ENCODE measurements around the gene TP53. TPM values are rescaled to one million over a fixed set of nuclear protein-coding genes. Genes with fewer than 3 reads are reported as not detected.

The TP53 gene
- polyA plus RNA-seq, 2 of the 4 experiments (the other 2 are of a cell fraction) = 59.4 to 65.9 TPM

- POLR2A ChIA-PET = no interaction called here
- H3K4me3 ChIP-seq = no peak overlapping the region
- ATAC-seq (no peak), FAIRE-seq (no peak), DNase-seq (ENCODE audit: low read depth in 1 of 2, low spot score in 1 of 2) (no peak)
- TF ChIP-seq CTCF (IDR thresholded peaks at IDR 0.05) (no peak), HDAC2 (IDR thresholded peaks at IDR 0.05) (no peak), ZC3H11A (IDR thresholded peaks at IDR 0.05) (no peak), EP300 (IDR thresholded peaks at IDR 0.05) (no peak), FOSL2 (IDR thresholded peaks at IDR 0.05) (no peak), FOSL2 (CRISPR knock-in tag; IDR thresholded peaks at IDR 0.05) (no peak), MAFK (IDR thresholded peaks at IDR 0.05; ENCODE audit: partially characterized antibody) (no peak), NFE2L2 (conservative IDR thresholded peaks at IDR 0.05; ENCODE audit: low read length) (no peak), CHD2 (IDR thresholded peaks at IDR 0.05; ENCODE audit: low read length, partially characterized antibody) (no peak), SREBF2 (IDR thresholded peaks at IDR 0.05) (no peak), NPAS2 (CRISPR knock-in tag; IDR thresholded peaks at IDR 0.05; ENCODE audit: borderline replicate concordance) (no peak), CBX2 (IDR thresholded peaks at IDR 0.05; ENCODE audit: borderline replicate concordance, low read depth) (no peak), PHF8 (IDR thresholded peaks at IDR 0.05; ENCODE audit: borderline replicate concordance, low read depth) (no peak), HEYL (CRISPR knock-in tag; IDR thresholded peaks at IDR 0.05) (no peak), MYC (IDR thresholded peaks at IDR 0.05; ENCODE audit: borderline replicate concordance, low read length) (no peak), E2F6 (IDR thresholded peaks at IDR 0.05; ENCODE audit: borderline replicate concordance, low read depth) (no peak), EHF (CRISPR knock-in tag; IDR thresholded peaks at IDR 0.05) (no peak)
- TF ChIP-seq, protein P1, sequence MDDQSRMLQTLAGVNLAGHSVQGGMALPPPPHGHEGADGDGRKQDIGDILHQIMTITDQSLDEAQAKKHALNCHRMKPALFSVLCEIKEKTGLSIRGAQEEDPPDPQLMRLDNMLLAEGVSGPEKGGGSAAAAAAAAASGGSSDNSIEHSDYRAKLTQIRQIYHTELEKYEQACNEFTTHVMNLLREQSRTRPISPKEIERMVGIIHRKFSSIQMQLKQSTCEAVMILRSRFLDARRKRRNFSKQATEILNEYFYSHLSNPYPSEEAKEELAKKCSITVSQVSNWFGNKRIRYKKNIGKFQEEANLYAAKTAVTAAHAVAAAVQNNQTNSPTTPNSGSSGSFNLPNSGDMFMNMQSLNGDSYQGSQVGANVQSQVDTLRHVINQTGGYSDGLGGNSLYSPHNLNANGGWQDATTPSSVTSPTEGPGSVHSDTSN (IDR thresholded peaks at IDR 0.05) = no peak
- TF ChIP-seq, protein P2, sequence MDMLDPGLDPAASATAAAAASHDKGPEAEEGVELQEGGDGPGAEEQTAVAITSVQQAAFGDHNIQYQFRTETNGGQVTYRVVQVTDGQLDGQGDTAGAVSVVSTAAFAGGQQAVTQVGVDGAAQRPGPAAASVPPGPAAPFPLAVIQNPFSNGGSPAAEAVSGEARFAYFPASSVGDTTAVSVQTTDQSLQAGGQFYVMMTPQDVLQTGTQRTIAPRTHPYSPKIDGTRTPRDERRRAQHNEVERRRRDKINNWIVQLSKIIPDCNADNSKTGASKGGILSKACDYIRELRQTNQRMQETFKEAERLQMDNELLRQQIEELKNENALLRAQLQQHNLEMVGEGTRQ (IDR thresholded peaks at IDR 0.05) = no peak
- no peak overlapping the region for H3K4me2 ChIP-seq
- 68% methylated on average over 4 of the region's 4 CpGs for whole genome bisulfite sequencing (ENCODE audit: missing lambda C conversion rate)
- H3K4me1 ChIP-seq = peaks cover 16% of the 10 kb centered on the region; the same call in 1 of the 3 replicates
- no peak overlapping the region for H3K27ac ChIP-seq
- no peaks in the 10 kb centered on the region for H3K9me3 ChIP-seq
- CTCF ChIA-PET = interaction anchor here (0.6 to 8.0 kb wide), 7 partner anchors 9 to 115 kb away, joined by 3 to 80 read pairs (median 4); partner anchors contain the start of genes SAT2 and TP53
Measured at GRCh38 chr17:7647018-7647417, 40.3 kb downstream of the TP53 start.

- Histone ChIP-seq H3K4me2 (no peak overlapping the region), H3K9me3 (no peaks in the 10 kb centered on the region), H3K4me3 (no peak overlapping the region), H3K27ac (no peak overlapping the region), H3K4me1 (peaks cover 13% of the 10 kb centered on the region; the same call in 1 of the 3 replicates)
- POLR2A ChIA-PET = no interaction called here
- ATAC-seq = no peak
- DNase-seq (ENCODE audit: low read depth in 1 of 2, low spot score in 1 of 2) = no peak
- TF ChIP-seq NPAS2 (CRISPR knock-in tag; IDR thresholded peaks at IDR 0.05; ENCODE audit: borderline replicate concordance) = no peak
- FAIRE-seq = no peak
- WGBS (ENCODE audit: missing lambda C conversion rate) = 64% methylated on average over 8 of the region's 9 CpGs
- CTCF ChIA-PET = interaction anchor here (0.6 to 8.0 kb wide), 10 partner anchors 9 to 245 kb away, joined by 3 to 80 read pairs (median 4); partner anchors contain the start of genes SAT2 and TP53
Measured at GRCh38 chr17:7646457-7646856, 40.8 kb downstream of the TP53 start.

- Histone ChIP-seq H3K4me2 (no peak overlapping the region), H3K9me3 (no peaks in the 10 kb centered on the region), H3K4me3 (no peak overlapping the region), H3K4me1 (no peaks in the 10 kb centered on the region), H3K27ac (no peak overlapping the region)
- no peak for ATAC-seq
- 80% methylated on average over 4 of the region's 4 CpGs for WGBS (ENCODE audit: missing lambda C conversion rate)
- CTCF ChIA-PET = interaction anchor here (8.0 kb wide), 1 partner anchor 11 kb away, joined by 80 read pairs; no protein-coding TSS in a partner anchor
- FAIRE-seq = no peak
- DNase-seq (ENCODE audit: low read depth in 1 of 2, low spot score in 1 of 2) = no peak
- POLR2A ChIA-PET = interaction anchor here (0.7 kb wide), 1 partner anchor 38 kb away, joined by 4 read pairs; no protein-coding TSS in a partner anchor
- no peak for TF ChIP-seq FOSB (CRISPR knock-in tag; IDR thresholded peaks at IDR 0.05)
- TF ChIP-seq HOXB5 (CRISPR knock-in tag; IDR thresholded peaks at IDR 0.05) = no peak
- TF ChIP-seq ATOH8 (CRISPR knock-in tag; IDR thresholded peaks at IDR 0.05; ENCODE audit: low read depth) = no peak
- TF ChIP-seq E2F6 (IDR thresholded peaks at IDR 0.05; ENCODE audit: borderline replicate concordance, low read depth) = no peak
- no peak for TF ChIP-seq JUNB (IDR thresholded peaks at IDR 0.05)
- no peak for TF ChIP-seq HMGXB4 (CRISPR knock-in tag; IDR thresholded peaks at IDR 0.05; ENCODE audit: borderline replicate concordance)
- no peak for TF ChIP-seq HOXB13 (CRISPR knock-in tag; IDR thresholded peaks at IDR 0.05; ENCODE audit: low read depth)
- TF ChIP-seq ZNF302 (CRISPR knock-in tag; IDR thresholded peaks at IDR 0.05) = no peak
- TF ChIP-seq CHD4 (IDR thresholded peaks at IDR 0.05; ENCODE audit: borderline replicate concordance) = no peak
Measured at GRCh38 chr17:7644775-7645174, 42.5 kb downstream of the TP53 start.

Measured in A549 (cell line).